Stimulated activated CD8-positive, alpha-beta memory T cell treated with anti-CD3 and anti-CD28 coated beads, Interleukin-7, amount 100 ng/mL, for 24 hours (primary cell): ENCODE results near the gene SPINK6.

ENCODE experiments used
- DNase-seq: peaks from one replicate; pipeline ENCODE4 v3.0.0-alpha.2; 2020; ENCODE audit warnings: low read depth

The SPINK6 gene, protein sequence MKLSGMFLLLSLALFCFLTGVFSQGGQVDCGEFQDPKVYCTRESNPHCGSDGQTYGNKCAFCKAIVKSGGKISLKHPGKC

DNA sequence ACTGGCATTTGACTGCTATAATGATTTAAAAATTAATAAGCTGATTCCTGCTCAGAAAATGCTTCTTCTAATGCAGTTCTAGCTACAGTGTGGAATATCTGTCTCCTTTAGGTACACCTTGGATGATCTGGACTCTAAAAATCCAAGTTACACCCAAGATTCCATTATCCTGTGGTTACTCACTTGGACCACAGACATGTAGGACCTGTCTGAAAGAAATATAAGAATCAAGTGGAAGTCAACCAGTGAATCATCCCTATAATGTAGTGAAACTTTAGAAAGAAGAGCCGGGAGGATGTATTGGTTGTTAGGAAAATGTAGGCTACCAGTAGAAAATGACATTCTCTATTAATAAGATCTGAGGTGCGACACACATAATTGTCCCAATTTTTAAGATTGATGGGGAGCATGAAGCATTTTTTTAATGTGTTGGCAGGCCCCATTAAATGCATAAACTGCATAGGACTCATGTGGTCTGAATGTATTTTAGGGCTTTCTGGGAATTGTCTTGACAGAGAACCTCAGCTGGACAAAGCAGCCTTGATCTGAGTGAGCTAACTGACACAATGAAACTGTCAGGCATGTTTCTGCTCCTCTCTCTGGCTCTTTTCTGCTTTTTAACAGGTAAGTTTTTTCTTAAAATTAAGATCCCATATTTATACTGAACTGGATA, at the start of gene SPINK6:
TSS of gene SPINK6 (plus strand) at position 512 of the 673 bp plus-strand sequence. CDS start at position 567, 55 bp downstream.
- DNase-seq = no peak

DNA sequence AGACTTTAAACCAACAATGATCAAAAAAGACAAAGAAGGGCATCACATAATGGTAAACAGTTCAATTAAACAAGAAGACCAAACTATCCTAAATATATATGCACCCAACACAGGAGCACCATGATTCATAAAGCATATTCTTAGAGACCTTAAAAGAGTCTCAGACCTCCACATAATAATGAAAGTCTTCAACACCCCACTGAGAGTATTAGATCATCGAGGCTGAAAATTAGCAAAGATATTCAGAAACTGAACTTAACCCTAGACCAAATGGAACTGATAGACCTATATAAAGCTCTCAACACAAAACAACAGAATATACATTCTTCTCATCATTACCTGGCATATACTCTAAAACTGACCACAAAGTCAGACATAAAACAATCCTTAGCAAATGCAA, 46.2 kb upstream of the SPINK6 start:
- DNase-seq = no peak

DNA sequence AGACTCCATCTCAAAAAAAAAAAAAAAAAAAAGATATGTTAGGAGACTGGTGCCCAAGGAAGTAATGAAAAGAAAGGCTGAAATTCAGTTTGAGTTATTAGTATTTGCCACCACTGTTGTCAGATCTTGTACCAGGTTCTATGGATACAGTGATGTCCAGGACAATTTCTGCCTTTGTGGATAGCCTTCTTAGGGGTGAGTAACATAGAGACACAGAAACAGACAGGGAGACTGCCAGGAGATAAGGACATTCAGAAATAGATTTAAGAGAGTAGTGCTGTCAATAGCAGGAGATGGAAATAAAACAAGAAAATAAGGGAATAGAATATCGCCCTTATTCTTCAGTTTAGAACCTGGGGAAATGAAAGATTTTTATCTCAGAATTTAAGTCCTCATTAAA, 40.8 kb upstream of the SPINK6 start:
- no peak for DNase-seq

DNA sequence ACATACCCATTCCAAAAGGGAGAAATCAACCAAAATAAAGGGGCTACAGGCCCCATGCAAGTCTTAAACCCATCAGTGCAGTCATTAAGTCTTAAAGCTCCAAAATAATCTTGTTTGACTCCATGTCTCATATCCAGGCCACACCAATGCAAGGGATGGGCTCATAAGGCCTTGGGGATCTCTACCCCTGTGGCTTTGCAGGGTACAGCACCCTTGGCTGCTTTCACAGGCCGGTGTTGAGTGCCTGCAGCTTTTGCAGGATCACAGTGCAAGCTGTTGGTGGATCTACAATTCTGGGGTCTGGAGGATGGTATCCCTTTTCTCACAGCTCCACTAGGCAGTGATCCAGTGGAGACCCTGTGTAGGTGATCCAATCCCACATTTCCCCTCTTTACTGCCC, 39.5 kb upstream of the SPINK6 start:
- DNase-seq = no peak

DNA sequence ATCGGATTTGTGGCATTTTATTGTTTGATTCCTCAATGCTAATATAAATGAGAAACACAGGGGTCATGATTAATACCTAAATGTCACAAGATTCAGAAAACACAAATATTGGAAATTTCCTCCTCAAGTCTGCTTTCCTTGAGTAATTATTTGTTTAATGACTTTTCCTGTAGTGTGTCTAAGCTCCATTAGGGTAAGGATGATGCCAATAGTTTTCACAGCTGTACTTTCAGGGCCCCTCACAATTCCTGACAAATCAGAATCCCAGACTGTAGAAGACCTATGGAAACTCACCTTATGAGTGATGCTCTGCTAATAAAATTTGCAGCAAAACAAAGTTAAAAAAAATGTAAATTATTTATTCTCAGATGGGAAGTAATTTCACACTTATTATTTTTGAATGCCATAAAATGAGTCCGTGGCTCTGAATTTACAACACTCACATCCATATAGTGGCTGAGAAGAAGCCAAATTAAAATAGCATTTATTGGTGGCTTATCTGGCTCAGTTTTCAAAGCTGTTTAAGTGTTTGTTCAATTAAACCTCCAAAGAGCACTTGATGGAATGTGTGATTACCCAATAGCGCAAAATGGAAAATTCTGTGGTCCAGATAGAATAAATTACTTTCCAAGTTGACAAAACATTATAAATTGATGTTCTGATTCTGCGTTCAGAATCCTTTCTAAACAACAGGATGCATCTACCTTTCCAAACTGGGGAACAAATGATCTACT, 36.1 kb upstream of the SPINK6 start:
- no peak for DNase-seq

DNA sequence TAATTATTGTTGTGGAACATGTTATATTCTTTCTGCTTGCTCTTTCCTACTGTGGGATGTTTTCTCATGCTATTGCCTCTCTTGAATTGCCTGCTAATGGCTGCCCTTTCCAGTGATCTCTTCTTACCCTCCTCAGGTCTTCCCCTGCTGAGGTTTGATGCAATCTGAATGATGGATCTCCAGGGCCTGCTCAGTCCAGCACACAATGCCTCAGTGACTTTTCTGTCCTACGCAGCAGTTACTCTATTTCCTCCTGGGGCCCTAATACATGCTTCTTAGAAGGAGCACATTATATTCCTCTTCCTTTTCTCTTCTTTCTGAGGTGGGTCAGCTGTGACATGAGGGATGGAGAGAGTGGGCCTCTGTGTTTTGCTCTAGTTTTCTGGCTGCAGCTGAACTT, 34.6 kb upstream of the SPINK6 start, which contains the start of gene SPINK14:
TSS of gene SPINK14 (plus strand) at position 301 of the 400 bp plus-strand sequence. CDS start 1,187 bp downstream, outside the sequence.
- no peak for DNase-seq

DNA sequence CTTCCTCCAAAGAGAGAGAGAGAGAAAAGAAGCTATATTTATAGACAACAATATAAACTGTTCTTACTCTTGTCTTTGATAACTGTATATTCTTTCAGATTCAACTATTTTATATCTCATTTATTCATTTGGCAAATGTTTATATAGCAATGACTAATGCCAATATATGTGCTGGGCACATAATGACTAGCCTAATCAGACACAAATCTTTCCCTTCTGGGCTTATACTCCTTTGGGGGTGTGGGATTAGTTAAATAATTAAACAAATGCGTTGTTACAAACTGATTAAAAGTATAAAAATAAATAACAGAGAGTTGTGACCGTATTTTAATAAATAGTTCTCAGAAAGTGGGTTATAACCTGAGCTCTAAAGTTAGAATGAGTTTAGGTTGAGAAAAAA, 30.5 kb upstream of the SPINK6 start:
- no peak for DNase-seq

DNA sequence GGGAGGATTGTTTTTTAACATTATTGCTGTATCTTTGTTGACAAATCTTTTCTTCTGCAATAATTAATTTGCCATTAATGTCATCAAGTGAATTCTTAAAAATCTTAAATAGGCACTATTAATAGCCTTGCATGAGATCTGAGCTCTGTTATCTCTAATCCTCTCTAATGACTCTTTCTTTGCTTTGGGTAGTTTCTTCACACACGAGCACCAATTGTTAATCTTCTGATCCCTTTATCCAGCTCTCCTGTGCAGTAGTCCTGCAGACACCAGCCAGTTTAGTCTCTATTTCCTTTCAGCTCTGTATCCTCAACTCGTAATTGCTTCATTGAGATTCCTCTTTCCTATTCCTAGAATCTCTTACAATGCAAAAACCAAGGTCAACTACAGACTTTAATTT, 26.4 kb upstream of the SPINK6 start:
- no peak for DNase-seq

DNA sequence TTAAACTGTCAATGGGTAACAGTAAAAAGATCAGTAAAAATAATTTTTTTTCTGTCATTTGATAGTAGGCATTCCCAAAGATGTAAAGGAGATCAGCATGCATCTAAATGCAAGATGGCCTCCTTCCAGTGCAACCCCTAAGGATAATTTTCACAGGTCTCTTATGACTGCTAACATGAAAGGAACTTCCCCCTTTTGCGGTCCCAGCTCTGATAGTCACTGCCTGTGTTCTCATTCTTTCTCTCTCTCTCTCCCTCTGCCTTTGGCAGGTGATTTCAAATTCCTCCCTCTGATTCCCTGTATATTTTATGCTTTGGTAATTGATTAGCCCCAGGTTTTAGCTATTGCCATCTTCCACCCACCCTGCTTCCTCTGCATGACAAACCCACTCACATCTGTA, 25.6 kb upstream of the SPINK6 start:
- no peak for DNase-seq

DNA sequence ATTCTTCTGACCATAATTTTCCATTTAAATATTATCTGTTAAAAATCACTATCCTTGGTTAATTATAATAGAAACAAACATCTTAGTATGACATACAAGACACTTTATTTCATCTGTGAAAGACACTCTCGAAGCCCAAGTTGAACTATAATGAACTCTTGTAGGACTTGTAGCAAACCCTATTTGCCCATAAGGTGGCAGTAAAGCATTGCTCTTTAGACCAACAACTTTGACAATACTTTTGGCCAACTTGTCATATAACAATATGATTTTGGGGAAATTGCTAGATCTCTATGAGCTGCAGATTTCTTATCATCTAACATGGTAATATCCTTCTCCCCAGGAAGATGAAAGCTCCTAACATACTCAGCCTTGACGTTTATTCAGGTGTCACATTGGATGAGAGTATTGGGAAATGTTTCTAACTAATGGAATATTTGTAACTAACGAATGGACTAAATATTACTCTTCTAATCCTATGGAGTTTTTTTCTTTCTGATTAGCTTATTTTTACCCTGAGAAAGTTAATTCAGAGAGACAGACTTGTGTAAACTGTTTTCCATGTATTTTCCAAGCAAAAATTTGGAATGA, 23.5 kb upstream of the SPINK6 start:
- DNase-seq = no peak

DNA sequence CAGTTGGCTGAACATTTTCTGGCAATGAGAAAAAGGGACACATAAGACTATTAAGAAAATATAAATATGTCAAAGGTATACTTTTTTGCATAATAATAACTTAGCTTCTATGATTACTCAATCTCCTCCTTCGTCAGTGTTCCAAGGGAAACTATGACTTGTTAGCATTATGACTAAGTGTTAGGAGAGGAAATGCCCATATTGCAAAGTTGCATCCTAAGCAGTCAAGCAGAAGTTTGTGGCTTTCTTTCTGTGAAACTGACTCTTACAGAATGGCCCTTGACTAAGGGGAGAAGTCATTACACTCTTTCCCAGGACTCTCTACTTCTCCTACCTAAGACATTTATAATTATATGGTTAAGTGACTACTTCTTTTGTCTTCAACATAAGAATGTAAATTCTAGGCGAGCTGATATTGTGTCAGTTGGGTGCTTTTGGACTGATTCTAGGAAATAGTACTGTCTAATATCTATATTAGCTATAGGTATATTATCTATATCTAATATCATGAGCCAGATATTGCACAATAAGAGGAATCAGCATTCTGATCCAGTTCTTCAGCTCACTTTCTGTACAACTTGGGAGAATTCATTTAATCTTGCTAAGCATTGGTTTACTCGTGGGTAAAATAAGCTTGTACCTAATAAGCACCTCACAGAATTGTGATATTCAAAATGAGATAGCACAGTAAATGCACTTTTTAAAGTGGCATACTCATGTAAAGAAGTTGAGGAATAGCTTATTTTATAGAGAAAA, 16.4 kb upstream of the SPINK6 start:
- no peak for DNase-seq

DNA sequence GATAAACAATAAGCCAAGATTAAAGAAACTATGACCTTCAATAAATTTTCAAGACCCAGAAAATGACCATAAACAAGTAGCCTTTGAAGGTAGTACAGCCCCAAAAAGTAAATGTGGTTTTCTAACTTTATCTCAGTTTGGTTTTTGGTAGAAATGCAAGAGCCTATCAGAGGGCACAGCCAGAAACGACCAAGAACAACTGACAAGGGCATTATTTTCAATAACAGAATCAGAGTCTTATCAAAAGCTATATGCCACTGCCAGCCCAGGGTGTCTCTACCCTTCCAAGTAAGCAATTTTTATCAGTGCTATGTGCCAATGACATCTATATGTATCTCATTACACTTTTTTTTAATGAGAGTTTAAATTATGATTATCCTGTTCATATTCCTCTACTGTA, 11.8 kb upstream of the SPINK6 start:
- no peak for DNase-seq

DNA sequence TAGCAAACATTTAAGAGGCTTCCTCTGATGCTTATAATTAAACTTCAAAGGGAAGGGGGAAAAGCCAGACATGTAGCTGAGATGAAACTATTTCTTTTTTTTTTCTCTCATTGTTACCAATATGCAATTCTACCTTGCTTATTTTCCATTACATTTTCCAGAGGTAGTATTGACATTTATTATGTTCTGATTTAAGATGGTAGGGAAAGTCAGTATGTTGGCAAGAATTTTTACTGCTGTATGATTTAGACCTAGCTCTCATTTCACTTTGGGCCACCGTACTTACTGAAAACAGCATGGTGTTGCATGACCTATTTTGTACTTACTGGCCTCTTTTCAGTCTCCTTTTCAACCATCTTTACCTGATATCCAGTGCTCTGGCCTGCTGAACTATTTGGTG, 9.6 kb upstream of the SPINK6 start:
- DNase-seq = no peak

DNA sequence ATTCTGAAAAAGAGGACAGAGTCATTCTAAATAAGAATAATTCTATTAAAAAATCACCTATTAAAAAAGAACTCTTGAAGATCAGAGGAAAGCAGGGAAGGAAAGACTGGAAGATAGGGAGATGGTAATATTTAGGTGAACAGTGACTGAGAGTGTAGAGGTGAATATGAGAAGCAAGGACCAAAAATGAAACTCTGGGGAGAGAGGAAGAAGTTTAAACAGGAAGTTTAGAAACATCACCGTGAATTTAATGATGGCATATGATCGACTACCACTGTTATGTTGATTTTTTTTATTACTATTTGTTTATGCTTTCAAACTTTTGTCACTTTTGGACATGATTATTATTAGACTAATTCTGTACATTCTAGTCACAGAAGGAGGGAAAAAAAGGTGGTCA, 1.7 kb upstream of the SPINK6 start:
- DNase-seq = no peak

DNA sequence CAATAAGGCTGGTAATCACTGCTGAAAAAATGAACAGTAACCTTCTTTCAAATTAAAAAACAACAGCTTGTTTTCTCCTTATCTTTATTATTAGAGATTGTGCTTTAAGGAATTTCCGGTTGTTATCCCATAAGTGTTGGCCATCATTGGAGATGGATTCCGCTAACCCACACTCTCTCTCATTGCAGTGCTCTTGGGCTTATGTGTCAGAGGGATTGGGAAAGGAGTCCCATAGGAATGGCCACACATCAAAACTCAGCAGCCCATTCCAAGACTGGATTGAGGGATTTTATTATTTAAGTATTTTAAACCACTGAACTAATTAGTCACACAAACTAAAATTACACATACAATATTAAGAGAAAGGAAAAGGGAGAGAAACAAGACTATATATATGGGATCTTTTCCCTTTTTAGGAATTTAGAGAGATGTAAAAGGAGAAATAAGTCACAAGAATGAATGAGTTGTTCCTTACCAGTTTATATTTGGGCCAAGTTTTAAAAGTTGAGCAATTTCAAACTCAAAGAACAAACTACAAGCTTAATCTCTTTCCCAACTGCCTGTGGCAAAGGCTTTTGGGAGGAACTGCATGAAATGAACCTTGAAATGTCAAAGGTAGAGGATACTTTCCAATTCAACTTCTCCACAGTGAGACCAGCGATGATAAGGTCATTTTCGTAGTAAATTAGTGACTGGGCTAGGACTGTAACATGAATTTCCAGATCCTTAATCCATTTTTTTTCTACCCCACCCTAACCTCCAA, 2.4 kb downstream of the SPINK6 start:
- DNase-seq = no peak

DNA sequence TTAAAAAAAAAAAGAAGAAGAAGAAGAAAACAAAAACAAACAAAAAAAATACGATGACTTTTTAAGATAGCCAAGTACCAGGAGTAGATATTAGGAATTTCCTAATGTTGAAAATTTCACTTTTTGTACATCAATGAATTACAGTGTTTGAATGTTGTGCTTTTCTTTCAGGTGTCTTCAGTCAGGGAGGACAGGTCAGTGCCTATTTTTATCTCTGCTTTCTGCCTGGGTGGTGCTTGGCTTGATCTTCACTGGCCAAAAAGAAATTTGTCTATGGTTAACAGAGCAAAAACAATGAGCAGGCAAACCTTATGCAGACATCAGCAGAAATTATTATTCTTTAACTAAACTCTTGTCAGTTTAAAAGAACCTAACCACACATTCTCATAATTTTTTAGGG, 3.0 kb downstream of the SPINK6 start:
- no peak for DNase-seq

DNA sequence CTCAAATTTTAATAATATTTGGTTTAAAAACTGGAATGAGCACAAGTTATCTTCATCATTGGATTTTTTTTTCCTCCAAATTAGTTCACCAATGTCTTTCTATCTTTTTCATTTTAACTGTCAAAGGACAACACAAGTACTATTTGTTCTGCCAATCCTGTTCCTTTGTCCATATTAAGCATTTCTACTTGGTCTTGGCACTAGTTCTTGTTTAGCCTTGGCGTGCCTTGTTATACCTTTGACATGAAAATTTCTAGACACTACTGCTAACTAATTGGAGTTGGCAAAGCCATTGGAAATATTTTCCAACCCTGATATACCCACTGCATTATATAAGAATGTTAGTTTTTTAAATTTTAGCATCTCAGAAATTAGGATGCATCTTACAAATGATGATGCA, 3.8 kb downstream of the SPINK6 start:
- no peak for DNase-seq

DNA sequence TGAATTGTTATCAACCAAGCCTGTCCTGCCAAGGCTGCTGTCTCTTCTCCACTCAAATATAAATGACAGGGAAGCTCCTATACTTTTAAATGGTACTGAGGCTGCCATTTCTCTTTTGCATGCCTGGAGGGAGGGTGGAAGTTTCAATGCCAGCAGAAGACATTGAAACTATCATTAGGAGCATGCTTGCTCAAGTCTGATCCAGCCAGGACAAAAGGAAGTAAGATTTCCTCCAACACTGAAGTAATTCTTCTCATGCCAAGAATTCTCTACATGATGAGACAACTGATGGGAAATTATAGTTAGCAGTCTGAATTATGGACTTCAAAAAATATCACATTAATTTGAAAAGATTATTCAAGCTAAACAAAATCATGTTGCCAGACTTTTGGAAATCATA, 5.4 kb downstream of the SPINK6 start:
- no peak for DNase-seq

DNA sequence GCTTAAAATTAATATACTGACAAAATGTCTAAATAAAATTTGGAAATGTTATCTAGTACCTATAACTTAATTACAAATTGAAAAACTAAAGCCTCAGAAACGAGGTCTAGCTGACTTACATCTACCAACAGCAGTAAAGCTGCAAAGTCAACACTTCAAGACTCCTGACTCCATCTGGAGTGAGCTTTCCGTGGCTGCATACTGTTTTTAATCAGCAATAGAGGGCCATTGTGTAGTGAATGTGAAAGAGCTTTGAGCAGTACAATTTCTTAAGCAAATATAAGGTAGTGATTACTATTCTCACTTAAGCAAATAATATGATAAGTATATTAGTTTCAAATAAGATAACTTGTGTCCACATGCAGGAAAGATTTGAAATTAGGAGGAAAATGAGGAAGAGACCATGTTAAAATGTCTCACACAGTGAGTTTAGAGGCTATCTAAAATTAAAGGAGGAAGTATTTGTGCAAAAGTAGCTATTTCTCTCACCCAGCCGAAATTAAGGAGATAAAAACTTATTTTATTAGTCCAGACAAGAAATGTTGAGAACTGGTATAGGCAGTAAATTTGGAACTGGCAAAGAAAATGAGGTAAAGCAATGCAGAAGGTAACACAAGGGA, 6.4 kb downstream of the SPINK6 start:
- DNase-seq = no peak

DNA sequence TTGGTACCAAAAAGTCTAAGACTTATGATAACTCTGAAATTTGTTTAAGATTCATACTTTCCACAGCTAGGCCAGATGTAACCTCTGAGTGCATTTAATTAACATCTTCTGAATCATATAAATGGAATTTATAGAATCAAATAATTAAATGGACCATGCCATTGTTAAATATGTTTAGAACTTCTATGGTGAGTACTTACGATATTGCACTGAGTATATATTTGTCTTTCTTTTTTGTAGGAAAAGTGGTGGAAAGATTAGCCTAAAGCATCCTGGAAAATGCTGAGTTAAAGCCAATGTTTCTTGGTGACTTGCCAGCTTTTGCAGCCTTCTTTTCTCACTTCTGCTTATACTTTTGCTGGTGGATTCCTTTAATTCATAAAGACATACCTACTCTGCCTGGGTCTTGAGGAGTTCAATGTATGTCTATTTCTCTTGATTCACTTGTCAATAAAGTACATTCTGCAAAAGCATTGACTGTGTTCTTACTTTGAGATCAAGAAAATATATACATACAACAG, 11.9 kb downstream of the SPINK6 start:
- DNase-seq = no peak

DNA sequence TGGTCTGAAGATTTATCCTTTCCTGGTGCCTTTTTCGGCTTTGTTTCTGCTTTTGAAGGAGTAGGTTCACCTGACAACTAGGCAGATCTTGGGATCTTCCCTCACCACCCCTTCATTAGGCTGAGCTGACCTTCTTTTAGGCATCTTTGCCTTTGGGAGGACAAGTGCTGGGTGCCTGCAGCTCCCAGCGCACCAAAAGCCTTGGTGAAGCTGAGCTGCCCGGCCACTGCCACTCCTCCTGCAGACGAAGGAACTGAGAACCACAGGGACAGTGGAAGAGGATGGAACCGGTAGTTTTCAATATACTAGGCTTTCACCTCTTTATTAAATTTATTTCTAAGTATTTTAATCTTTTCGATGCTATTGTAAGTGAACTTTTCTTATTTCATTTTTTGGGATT, 18.7 kb downstream of the SPINK6 start:
- no peak for DNase-seq
